T-helper 22 cell (primary cell): ENCODE data around the gene SQOR.

Source experiments
- DNase-seq: peaks from one replicate; pipeline ENCODE4 v3.0.0-alpha.2; 2020; ENCODE audit warnings: low read depth

The SQOR gene

GRCh38 chr15:45660231-45660979, 25.6 kb downstream of the SQOR start:
- no peak for DNase-seq

- DNase-seq, result no peak
These were observed 27.5 kb downstream of the SQOR start for GRCh38 chr15:45662375-45662774.

- no peak for DNase-seq
These were observed 29.6 kb downstream of the SQOR start for GRCh38 chr15:45664451-45664850.

- DNase-seq, result no peak
These were observed 30.4 kb downstream of the SQOR start for GRCh38 chr15:45665261-45665660.

GRCh38 chr15:45666119-45666875, 31.5 kb downstream of the SQOR start:
- no peak for DNase-seq

GRCh38 chr15:45667002-45667401, 32.2 kb downstream of the SQOR start:
- no peak for DNase-seq

- DNase-seq, result no peak
These were observed 33.6 kb downstream of the SQOR start for GRCh38 chr15:45668386-45668785.

GRCh38 chr15:45669422-45669821, 34.6 kb downstream of the SQOR start:
- DNase-seq, result no peak

GRCh38 chr15:45670091-45670490, 35.3 kb downstream of the SQOR start:
- DNase-seq, result no peak

- DNase-seq, result no peak
These were observed 35.7 kb downstream of the SQOR start for GRCh38 chr15:45670511-45670910.

- no peak for DNase-seq
These were observed 39.8 kb downstream of the SQOR start for GRCh38 chr15:45674677-45675076.

GRCh38 chr15:45677797-45678196, 43.0 kb downstream of the SQOR start:
- no peak for DNase-seq

GRCh38 chr15:45678459-45679178, 43.8 kb downstream of the SQOR start:
- no peak for DNase-seq

- DNase-seq, result no peak
These were observed 49.7 kb downstream of the SQOR start for GRCh38 chr15:45684533-45684932.

GRCh38 chr15:45689616-45690015, 54.8 kb downstream of the SQOR start:
- no peak for DNase-seq

- DNase-seq, result no peak
These were observed 55.9 kb downstream of the SQOR start for GRCh38 chr15:45690581-45691260.

- DNase-seq, result no peak
These were observed 66.3 kb downstream of the SQOR start for GRCh38 chr15:45701108-45701507.

- DNase-seq, result no peak
These were observed 67.2 kb downstream of the SQOR start for GRCh38 chr15:45702041-45702440.

- DNase-seq, result no peak
These were observed 69.0 kb downstream of the SQOR start for GRCh38 chr15:45703670-45704328.

- no peak for DNase-seq
These were observed 69.8 kb downstream of the SQOR start for GRCh38 chr15:45704329-45705249.
